HG02981 (cell line): Measurements from ENCODE around the gene DENND5A.
"Not testable (repeated sequence)": the region's sequence is repeated elsewhere in the genome, so short reads cannot be mapped to it uniquely, and the experiment has no call there.

Experiments used
- ATAC-seq: cut with Tn5 transposase; IDR thresholded peaks from one replicate; pipeline ENCODE4 v1.9.1; 2021; ENCODE audit warnings: mild to moderate bottlenecking, moderate library complexity; ENCODE audit not compliant: unreplicated experiment

Gene DENND5A

DNA sequence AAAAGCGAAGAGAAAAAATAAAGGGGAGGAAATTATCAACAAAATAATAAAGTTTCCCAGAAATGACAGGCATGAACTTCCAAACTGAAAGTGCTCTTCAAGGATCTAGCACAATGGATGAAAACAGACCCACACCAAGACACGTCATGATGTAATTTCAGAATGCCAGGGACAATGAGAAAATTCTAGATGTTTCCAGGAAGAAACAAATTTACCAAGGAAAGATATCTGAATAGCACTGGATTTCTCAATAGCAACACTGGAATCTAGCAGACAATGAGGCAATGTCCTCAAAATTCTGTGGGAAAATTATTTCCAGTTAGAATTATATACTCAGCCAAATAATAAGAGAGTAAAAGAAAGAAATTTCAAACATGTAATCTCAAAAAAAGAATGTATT lies 46.0 kb downstream of the DENND5A start:
- no peak for ATAC-seq

DNA sequence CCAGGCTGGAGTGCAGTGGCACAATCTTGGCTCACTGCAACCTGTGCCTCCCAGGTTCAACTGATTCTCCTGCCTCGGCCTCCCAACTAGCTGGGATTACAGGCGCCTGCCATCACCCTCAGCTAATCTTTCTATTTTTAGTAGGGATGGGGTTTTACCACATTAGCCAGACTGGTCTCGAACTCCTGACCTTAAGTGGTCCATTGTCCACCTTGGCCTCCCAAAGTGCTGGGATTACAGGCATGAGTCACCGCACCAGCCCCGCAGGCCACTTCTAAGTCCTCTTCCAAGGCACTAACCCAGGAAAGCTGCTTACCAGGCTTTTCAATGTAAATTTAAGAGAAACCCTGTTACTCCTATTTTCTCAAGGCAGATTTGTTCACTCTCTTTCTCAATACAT lies 50.4 kb downstream of the DENND5A start:
- no peak for ATAC-seq

DNA sequence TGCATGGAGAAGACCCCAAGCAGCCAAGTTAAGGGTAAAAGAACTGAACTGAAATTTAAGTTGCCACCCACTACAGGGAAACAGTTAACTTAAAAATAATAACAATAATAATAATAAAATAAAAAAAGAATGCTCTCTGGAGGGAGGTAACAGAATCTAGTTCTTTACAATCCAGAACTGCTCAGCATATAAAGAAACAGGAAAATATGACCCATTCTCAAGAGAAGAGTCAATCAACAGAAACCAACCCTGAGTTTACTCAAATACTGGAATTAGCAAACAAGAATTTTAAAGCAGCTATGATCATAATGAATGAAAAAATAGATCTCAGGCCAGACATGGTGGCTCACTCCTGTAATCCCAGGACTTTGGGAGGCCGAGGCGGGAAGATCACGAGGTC lies 53.8 kb downstream of the DENND5A start:
- no peak for ATAC-seq

DNA sequence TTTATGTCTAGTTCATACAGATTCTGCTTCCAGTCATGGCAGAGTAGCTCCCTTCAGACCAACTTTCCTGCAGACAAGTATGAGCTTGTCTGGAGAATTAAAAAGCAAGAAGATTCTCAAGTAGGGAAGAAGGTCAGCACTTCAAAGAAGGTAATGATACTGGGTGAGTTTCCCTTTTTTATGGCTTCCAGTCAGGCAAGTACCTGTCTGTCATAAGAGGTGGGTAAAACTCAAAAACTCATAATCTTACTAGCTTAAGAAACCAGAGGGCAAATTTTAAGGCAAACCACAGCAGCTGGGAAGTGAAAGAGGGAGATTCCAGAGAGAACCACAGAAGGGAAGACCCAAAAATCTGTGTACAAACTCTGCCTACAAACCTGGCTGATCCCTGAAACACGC lies 54.2 kb downstream of the DENND5A start:
- ATAC-seq, result no peak

DNA sequence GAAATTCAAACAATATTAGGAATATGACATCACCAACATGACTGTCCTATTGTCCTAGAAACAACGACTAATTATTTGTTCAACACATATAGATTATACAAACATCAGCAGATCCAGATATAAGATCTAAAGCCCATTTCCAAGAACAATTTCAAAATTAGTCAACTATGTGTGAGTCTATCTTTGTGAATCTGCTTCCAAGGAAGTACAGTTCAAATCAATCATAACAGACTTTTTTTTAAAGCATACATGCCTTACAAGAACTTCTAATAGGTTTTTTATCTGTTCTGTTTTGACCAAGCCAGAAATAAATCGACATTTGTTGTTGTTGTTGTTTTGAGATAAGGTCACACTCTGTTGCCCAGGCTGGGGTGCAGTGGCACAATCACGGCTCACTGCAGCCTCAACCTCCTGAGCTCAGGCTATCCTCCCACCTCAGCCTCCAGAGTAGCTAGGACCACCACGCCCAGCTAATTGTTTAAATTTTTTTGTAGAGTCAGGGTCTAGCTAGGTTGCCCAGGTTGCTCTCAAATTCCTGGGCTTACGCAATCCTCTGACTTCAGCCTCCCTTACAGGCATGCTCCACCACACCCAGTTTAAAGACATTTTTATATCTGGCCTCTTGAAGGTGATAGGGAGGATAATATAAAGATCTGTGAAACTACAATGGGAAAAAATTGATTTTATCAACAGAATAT lies 54.8 kb downstream of the DENND5A start:
- ATAC-seq, result no peak

DNA sequence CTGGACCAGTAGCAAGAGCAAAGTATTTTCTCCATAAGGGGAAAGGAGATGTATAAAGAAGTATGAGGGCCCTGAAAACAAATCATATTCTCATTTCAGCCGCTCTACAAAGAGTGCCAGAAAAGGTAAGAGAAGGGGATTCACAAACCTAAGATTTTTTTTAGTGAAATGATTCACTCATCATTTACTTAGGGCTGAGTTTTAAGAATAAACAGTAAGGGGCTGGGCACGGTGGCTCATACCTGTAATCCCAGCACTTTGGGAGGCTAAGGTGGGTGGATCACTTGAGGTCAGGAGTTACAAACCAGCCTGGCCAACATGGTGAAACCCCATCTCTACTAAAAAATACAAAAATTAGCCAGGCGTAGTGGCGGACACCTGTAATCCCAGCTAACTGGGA lies 55.5 kb downstream of the DENND5A start:
- ATAC-seq, result not testable (repeated sequence)

DNA sequence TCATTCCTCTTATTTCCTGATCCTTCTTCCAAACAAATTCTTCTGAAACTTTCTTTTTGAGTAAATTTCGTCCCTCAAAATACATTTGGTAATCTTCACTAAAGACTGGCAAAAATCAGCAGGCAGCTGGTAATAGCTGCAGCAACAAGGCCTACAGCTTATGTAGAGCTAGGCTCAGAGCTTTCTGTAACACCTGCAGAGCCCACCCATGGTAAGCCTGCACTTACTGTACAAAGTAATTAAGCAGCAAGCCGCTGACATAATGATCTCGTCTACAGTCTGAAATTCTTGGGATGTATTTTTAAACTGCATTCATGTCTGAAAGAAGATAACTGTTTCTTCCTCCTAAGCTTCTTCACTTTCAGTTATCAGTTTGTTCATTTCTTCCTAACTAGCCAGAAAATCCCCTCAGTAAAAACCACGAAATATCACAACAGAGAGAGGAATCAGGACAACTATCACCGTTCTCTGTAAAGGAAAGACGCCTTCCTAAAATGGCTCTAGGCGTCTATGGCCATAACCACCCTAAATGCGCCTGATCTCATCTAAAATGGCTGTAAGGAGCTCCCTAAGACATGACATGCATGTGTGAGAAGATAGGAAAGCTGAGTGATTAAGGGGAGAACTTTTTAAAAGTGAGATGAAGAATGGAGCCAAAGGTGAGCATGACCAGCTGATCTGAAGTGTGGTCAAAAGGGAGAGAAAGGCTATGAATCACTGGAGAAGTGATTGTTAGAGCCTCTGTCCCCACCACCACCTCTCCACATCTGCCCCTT lies 56.2 kb downstream of the DENND5A start:
- ATAC-seq, result no peak

DNA sequence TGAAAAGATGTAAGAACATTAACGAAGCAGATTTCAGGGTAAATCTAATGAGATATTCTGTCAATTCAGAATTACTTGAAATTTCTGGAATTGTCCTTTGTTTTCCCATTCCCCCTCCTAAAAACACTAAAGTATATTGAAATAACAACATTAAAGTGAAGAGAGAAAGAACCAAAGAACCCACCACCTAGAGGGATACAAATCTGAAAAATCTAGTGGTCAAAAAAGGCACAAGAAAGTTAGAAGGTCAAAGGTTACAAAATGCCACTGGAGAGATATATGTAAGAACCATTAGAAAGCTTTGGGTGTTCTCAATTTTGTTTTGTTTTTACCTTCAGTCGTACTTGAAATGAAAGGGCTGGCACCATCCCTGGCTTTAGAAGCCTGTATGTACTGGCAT lies 57.9 kb downstream of the DENND5A start:
- ATAC-seq, result no peak

DNA sequence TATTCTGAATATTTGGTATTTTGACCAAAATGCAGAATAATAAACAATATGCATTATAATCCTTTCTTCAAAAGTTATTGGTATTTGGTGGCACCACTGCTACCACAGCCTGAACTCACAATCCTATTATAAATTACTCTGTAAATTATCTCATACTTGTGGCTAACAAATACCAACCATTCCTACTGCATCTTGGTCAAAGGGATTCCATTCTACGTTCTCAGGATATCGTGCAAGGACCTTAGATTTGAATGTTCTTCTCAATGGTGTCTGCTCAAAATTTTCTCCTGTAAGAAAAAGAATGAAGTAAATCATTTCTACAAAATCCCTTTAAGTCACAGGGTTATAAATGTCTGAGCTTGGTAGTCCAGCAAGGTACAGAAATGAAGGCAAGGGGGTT lies 58.7 kb downstream of the DENND5A start:
- ATAC-seq, result no peak

DNA sequence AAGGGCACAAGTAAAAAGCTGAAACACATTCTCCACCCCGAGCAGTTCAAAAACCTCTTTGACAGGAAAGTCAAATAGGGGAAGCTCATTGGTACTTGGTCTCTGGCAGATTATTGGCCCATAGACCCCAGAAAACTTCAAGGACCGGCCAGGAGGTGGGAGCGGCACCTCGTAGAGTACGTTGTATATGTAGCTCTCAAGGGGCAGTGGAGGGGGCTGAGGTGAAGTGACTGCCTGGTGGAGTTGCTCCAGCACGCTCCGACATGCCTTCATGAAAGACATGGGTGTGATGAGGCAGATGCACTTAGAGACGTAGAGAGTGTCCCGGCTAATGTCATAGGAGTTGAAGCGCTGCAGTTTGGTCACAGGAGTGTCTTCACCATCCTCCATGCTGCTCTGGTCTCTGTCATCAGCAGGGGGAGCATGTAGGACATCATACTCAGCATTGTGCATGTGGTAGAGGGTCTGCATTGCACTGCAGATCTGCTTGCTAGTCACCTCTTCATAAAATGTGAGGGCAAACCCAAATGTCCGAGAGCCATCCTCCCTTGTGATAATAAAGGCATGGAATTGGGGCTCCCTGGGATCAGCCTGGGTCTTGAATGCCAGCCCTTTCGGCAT lies 61.3 kb downstream of the DENND5A start:
- ATAC-seq, result no peak

DNA sequence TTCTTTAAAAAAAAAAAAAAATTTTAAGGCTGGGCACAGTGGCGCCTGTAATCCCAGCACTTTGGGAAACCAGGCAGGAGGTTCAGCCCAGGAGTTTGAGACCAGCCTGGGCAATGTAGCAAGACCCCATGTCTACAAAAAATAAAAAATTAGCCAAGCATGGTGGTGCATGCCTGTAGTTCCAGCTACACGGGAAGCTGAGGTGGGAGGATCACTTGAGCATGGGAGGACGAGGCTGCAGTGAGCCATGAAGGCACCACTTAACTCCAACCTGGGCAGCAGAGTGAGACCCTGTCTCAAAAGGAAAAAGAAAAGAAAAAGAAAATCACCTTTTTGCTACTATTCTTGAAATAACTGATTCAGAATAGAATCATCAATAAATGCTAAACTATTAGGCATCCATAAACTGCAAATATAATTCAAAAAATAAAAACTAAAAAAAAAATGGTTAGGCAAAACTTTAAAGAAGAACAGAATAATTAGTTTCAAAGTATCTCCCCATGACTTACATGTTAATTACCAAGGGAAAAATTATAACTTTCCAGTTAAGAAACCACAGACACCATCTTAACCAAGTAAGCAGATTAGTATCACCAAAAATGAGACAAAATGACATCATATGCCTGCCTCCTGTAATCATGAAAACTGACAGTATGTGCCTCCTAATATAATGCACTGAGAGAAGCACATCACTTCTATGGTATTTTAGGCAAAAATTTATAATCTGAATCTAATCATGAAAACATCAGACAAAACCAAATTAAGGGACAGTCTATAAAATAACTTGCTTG lies 63.6 kb downstream of the DENND5A start:
- ATAC-seq, result no peak

DNA sequence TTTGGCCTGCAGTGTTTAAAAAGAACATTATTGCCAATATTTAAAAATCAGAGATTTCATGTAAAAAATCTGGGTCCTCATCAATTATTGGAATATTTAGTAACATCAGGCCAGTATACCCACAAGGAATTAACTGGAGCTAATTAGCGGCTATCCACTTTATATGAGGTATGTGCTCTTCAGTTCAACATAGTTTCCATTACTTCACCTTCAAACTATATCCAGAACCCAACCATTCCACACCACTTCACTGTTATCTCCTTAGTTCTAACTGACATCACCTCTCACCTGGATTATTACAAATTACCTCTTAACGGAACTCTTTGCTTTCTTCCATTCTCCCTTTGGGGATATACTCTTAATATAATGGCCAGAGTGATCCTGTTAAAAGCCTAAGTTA lies 64.7 kb downstream of the DENND5A start:
- no peak for ATAC-seq

DNA sequence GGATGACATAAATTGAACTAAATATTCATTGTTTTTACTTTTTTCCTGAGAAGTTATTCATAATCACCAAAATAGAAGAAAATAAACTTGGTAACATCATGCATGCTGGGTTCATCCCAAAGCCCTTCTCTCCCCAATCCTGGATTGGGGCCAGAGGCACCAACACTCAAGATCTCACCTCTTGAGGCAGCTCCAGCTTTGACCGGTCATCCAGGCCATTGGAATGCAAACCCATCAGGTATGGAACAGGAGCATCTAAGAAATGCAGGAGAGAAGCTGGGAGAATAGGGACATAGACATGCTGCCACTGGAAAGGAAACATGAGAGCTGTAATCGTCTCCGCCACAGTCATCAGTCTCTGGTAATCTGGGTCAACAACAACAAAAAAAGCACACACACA lies 71.8 kb downstream of the DENND5A start:
- no peak for ATAC-seq

DNA sequence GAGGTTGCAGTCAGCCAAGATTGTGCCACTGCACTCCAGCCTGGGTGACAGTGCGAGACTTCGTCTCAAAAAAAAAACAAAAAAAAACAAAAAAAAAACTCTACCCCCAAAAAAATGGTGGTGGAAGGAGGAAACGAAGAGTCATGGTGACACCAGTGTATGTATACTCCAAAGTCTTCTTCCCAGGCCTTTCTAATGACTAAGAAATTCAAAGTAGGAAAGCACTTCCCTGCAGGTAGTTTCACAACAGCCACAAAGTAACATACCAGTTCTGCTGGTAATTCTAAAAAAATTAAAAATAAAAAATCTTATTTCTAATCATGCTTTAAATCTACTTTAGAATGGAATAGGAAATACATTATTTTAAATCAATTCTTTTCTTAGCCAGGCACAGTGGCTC lies 72.6 kb downstream of the DENND5A start:
- ATAC-seq, result no peak

DNA sequence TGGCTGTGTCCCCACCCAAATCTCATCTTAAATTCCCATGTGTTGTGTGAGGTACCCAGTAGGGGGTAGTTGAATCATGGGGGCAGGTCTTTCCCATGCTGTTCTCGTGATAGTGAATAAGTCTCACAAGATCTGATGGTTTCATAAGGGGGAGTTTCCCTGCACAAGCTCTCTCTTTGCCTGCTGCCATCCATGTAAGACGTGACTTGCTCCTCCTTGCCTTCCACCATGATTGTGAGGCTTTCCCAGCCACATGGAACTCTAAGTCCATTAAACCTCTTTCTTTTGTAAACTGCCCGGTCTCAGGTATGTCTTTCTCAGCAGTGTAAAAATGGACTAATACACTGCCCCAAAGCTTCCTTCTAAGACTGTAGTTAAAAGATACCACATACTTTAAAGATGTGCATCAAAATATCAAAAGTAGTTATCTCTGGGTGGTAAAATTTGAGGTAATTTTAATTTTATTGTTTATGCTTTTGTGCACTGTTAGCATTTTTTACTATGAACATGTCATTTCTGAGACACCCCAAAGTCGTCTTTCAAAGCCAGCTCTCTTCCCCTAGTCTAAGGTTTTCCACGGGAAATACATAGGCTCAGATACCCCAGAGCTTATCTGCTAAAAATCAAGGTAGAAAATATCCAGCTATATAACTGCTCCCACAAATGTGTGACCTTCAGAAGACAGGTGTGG lies 74.7 kb downstream of the DENND5A start:
- not testable (repeated sequence) for ATAC-seq

DNA sequence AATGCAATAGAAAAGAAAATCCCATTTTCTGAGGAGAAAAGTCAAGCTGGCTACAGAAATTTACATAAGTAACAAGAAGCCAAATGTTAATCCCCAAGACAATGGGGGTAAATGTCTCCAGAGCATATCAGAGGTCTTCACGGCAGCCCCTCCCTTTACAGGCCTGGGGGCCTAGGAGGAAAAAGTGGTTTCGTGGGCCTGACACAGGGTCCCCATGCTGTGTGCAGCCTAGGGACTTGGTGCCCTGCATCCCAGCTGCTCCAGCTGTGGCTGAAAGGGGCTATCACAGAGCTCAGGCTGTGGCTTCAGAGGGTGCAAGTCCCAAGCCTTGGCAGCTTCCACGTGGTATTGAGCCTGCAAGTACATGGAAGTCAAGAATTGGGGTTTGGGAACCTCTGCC lies 76.3 kb downstream of the DENND5A start:
- ATAC-seq, result not testable (repeated sequence)

DNA sequence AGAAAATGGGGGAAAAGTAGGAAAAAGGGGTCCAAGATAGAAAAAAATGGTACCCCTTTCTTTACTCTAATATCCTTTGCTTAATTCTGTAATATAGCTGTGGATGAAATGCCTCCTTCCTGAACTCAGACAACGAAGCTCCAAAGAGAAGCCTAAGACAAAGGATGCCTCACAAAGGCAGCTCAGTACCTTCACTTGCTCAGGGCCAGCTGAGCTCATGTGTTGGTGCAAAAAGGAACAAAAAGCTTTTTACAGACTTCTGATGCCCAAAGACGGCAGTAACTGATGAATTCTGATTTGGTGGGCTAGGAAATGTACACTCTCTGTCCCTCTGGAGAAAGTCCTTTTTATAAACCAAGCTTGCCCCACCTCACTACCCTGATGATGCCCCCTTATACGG lies 77.5 kb downstream of the DENND5A start:
- ATAC-seq, result no peak

DNA sequence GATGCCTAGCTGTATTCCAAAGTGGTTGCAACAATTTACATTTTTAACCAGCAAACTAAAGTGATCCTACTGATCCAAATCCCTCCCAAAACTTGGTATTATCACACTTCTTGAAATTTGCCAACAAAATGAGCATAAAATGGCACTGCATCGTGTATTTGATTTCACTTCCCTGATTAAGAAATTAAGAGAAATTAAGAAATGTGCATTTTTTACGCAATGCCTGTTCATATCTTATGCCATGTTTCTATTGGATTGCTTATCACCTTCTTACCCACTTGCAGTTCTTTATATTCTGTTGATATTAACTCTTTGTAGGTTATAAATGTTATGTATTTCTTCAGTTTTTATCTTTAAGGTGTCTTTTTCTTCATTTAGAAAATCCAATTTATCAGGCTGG lies 80.6 kb downstream of the DENND5A start:
- no peak for ATAC-seq

DNA sequence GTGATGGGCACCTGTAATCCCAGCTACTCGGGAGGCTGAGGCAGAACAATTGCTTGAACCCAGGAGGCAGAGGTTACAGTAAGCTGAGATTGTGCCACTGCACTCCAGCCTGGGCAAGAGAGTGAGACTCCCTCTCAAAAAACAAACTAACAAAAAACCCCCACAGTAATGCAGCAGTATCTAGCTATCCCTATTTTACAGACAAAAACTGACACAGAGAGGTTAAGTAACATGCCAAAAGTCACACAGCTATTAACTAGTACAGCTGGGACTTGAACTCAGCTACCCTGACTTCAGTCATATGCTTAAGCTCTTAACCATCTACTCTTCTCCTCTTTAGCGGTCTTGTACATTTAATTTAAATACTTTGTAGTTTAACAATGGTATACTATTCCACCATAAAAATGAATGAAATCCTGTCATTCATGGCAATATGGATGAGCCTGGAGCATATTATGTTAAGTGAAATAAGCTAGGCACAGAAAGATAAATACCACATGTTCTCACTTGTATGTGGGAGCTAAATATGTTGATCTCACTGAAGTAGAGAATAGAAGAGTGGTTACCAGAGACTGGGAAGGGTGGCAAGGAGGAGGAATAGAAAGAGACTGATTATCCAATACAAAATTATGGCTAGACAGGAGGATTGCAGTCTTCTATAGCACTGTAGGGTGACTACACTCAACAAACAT lies 82.8 kb downstream of the DENND5A start:
- ATAC-seq, result no peak

DNA sequence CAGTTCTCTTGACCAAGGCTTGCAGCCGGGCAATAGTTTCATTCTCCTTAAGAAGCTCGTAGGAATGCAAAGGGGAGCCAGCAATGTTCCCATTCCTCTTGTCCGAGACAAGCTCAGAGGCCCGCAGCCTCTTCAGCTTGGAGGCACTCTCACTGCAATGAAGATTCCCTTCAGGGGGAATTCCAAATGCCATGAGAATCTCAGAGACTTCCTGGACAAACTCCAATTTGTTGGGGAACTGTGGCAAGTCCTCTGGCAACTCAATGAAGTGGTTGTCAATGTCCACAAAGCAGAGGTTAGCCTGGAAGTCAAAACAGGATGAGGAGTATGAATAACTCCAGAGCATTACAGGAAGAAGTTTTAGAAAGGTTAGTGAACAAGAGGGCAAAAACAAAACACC lies 84.4 kb downstream of the DENND5A start:
- no peak for ATAC-seq
